Anterior cingulate cortex (tissue), 58 donors: ENCODE data around the gene PRTFDC1.

ENCODE experiments used
- DNase-seq, 58 donors: peaks; one replicate each; lab custom pipeline; 2025; lab: John Stamatoyannopoulos, UW

The PRTFDC1 gene

GRCh38 chr10:24883176-24883575, 69.2 kb downstream of the PRTFDC1 start:
- no peak for DNase-seq

GRCh38 chr10:24882047-24882698, 70.2 kb downstream of the PRTFDC1 start:
- DNase-seq: no peak

- DNase-seq: peak in 1 of 58 donors; percentile 10
Observed at GRCh38 chr10:24879861-24880260, 72.5 kb downstream of the PRTFDC1 start.

GRCh38 chr10:24874133-24874532, 78.3 kb downstream of the PRTFDC1 start:
- DNase-seq: no peak

GRCh38 chr10:24873281-24873683, 79.1 kb downstream of the PRTFDC1 start:
- peak in 14 of 58 donors; percentile 15 to 52 (median 26) for DNase-seq

- no peak for DNase-seq
Observed at GRCh38 chr10:24872790-24873182, 79.6 kb downstream of the PRTFDC1 start.

- DNase-seq: peak in 38 of 58 donors; percentile 12 to 83 (median 38)
Observed at GRCh38 chr10:24872049-24872789, 80.2 kb downstream of the PRTFDC1 start.

GRCh38 chr10:24871011-24871935, 81.1 kb downstream of the PRTFDC1 start:
- no peak for DNase-seq

GRCh38 chr10:24869354-24870015, 82.9 kb downstream of the PRTFDC1 start:
- DNase-seq: no peak

GRCh38 chr10:24866604-24867583, 85.5 kb downstream of the PRTFDC1 start:
- DNase-seq: peak in 42 of 58 donors; percentile 9 to 83 (median 38)

GRCh38 chr10:24865783-24866182, 86.6 kb downstream of the PRTFDC1 start:
- no peak for DNase-seq

GRCh38 chr10:24862589-24862988, 89.8 kb downstream of the PRTFDC1 start:
- DNase-seq: no peak

- DNase-seq: no peak
Observed at GRCh38 chr10:24858288-24859270, 93.8 kb downstream of the PRTFDC1 start.

- DNase-seq: peak in 1 of 58 donors; percentile 31
Observed at GRCh38 chr10:24857031-24857725, 95.2 kb downstream of the PRTFDC1 start.

GRCh38 chr10:24854256-24854655, 98.2 kb downstream of the PRTFDC1 start:
- no peak for DNase-seq

GRCh38 chr10:24853661-24854060, 98.7 kb downstream of the PRTFDC1 start:
- DNase-seq: no peak

- DNase-seq: peak in 2 of 58 donors; percentile 13 to 43
Observed at GRCh38 chr10:24851629-24852028, 100.8 kb downstream of the PRTFDC1 start.
